Glomerular endothelial cell (primary cell): Measurements from ENCODE around the gene JPT1. TPM values are rescaled to one million over a fixed set of nuclear protein-coding genes. Genes with fewer than 3 reads are reported as not detected.
"Not testable (repeated sequence)": the region's sequence is repeated elsewhere in the genome, so short reads cannot be mapped to it uniquely, and the experiment has no call there.

ENCODE experiments used
- DNase-seq: peaks from one replicate; pipeline ENCODE4 v3.0.0-alpha.2; 2011; ENCODE audit warnings: low read depth, low spot score; ENCODE audit errors: extremely low read depth
- total RNA-seq: library from RNA; depleted of rRNA; stranded (reverse); fragments of >200 nt; gene quantifications from 2 replicates; pipeline ENCODE4 v1.2.3, GENCODE V29; 2015

JPT1 gene, protein sequence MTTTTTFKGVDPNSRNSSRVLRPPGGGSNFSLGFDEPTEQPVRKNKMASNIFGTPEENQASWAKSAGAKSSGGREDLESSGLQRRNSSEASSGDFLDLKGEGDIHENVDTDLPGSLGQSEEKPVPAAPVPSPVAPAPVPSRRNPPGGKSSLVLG
- 257 and 318 TPM in 2 replicates for total RNA-seq

DNA sequence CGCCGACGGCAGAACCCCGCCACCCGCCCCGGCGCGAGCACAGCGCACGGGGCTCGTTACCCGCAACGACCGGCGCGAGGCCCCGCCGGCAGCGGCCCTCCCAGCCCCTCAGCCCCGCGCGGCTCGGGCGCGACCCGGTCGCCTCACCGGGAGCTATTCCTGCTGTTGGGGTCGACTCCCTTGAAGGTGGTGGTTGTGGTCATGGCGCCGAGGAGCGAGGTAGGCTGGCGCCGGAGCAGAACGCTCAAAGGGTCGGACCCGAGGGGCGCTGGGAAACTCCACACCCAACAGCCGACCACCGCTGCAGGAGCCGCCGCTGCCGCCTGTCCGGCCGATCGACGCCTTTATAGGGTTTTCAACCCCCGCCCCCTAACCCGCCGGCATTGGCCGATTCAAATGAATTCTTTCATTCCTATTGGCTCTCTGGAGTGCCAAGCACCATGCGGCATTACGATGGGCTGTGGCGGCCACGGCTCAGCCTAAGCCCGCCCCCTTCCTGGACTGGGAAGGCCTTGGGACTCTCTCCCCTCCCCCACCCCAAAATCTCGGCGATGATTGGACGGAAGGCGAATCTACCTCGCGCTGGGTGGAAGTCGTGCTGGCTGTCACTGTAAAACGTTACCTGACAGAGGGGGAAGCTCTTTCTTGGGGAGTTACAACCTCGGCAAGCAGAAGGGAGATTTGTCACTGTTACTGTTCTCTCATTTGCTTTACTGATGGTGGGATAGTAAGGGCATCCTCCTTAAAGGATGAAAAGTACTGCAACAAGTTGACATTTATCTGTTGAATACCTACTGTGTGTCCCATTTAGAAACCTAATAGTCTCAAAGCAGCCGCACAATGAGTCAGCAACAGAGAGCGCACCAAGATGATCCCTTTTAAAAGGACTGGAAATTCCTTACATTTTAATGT, at the start of gene JPT1:
Gene JPT1 (minus strand): TSS at position 318 of the 912 bp plus-strand sequence. CDS start 115 bp downstream, at position 203.
- DNase-seq, result peak; percentile 91

DNA sequence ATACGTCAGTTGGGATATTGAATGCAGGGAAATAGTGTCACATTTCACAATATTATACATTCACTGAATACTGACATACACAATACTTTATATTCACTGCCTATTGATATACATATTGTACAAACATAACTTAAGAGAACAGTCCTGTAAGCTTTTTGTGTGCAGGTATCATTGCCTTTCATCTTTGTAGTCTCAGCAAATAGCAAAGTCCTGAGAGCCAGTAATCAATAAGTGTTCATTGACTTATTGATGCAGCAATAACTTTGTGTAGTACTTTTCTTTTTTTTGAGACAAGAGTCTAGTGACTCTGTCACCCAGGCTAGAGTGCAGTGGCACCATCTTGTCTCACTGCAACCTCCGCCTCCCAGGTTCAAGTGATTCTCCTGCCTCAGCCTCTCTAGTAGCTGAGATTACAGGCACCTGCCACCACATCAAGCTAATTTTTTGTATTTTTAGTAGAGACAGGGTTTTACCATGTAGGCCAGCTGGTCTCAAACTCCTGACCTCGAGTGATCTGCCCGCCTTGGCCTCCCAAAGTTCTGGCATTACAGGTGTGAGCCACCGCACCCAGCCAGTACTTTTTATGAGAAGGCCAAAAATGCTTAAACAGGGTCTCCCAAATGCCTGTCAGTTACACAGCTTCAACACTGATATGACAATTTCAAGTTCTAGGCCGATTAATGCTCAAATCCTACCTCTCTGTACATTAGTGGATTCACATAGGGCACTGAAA, 45.7 kb upstream of the JPT1 start:
- DNase-seq, result no peak

DNA sequence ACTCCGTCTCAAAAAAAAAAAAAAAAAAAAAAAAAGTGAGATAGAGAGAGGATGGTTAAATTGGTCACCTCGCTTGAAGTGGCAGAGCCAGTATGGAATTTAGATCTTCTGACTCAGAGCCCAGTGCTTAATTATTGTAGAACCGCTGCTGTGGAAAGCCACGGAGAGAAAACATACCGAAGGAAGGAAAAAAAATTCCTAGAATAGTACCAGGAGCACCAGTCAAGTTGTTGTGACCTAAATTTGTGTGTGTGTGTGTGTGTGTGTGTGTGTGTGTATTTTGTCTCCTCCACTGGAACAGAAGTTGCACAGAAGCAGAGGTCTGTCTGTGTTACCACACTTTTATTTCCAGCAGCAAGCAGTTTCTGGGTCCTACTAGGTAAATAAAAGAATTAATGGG, 40.6 kb upstream of the JPT1 start:
- DNase-seq, result no peak

DNA sequence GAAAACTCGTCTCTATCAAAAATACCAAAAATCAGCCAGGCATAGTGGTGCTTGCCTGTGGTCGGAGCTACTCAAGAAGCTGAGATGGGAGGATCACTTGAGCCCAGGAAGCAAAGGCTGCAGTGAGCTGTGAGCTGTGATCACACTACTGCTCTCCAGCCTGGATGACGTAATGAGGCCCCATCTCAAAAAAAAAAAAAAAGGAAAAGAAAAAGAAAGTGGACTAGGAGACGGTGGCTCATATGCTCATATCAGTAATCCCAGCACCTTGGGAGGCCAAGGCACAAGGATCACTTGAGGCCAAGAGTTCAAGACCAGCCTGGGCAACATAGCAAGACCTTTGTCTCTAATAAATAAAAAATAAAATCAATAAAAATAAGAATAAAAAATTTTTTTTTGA, 37.3 kb upstream of the JPT1 start:
- no peak for DNase-seq

DNA sequence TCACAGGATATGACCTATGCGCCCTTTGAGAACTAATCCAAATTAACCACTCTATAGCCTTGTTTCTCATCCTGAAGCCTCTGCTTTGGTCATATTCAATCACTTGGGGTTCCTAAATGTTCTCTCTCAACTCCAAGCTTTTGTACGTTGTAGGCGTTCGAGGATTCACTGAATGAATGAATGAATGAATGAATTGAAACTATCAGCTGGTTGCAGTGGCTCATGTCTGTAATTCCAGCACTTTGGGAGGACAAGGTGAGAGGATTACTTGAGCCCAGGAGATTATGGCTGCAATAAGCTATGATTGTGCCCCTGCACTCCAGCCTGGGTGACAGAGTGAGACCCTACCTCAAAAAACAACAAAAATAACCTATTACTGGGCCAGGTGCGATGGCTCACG, 34.3 kb upstream of the JPT1 start:
- no peak for DNase-seq

DNA sequence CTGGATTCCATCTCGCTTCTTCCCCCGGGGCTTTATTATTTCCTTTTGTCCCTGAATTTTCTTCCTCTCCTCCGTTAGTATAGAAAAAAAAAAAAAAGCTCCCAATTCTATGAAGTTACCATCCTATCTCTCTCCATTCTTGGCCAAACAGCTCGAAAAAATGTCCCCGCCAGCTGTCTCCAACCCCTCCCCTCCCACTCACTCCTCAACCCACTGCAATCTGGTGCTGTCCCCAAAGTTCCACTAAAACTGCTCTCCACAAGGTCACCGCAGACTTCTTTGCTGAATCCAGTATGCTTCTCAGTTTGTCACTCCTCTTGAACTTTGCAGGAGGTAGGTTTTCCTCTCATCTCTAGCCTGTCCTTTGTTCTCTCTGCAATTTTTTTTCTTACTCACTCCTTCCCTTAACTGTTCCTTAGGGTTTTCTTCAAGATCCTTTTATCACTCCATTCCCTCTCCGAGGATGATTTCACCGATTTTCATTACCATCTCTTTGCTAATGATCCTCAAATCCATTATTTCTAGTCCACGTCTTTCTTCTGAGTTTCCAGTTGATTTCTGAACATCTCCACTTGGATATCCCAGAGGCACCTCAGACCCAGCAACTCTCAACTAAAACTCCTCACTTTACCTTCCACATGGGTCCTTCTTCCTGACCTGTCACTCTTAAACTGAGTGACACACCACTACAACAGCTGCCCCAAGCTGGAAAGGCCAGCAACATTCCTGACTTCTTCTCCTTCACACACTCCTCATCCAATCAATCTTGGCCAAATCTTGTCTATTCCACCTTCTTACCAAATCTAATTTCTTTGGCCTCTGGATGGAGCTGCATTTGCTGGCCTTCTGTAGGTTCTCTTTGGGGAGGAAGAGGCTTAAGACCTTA, 29.9 kb upstream of the JPT1 start:
- no peak for DNase-seq

DNA sequence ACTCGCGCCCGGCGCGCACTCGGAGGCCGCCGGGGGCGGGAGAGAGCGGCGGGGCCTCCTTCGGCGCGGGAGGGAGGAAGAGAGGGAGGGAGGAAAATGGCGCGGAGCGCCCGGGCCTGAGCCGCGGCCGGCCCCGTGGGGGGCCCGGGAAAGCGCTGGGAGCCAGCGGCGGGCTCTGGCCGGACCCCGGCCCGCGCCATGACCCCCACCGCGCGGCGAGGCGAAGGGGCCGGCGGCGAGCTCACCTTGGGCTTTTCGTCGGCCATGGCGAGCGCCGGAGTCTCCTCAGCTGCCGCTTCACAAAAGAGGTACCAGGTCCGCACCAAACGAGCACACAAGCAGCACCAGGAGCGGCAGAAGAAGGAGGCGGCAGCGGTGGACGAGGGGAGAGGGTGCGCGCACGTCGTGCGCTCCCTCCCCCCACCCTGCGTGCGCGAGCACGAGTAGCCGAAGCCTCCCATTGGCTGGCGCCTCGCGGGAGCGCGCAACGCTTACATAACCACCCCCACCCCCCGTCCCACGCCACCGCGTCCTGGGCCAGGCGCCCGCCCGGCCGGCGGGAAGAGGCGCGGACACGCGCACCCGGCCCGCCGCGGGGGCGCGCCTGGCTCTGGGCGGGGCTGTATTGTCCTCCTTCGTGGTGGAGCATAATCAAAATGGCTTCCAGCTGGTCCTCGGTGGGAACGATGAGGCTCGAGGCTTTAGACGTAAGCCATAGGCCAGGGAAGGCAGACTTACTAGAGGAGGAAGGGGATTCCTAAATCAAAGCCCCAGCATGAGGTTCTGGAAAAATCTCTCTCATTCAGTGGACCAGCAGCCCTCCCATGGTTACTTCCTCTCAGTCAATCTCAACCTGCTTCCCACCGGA, 28.5 kb upstream of the JPT1 start, which contains the start of gene SUMO2:
Gene SUMO2 (minus strand): TSS at position 391 of the 868 bp plus-strand sequence. CDS start 125 bp downstream, at position 266.
- DNase-seq, result no peak

DNA sequence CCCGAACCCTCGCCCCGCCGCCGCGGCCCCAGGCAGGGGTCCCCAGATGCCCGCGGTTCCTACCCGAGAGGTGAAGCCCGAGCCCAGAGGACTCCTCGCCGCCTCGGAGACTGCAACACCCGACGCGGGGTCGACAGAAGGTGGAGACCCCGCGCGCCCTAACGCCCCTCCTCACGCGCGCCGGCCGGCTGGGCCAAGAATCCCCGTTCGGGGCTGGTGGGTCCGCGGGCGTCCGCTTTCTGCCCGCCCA, 27.9 kb upstream of the JPT1 start:
- DNase-seq, result no peak

DNA sequence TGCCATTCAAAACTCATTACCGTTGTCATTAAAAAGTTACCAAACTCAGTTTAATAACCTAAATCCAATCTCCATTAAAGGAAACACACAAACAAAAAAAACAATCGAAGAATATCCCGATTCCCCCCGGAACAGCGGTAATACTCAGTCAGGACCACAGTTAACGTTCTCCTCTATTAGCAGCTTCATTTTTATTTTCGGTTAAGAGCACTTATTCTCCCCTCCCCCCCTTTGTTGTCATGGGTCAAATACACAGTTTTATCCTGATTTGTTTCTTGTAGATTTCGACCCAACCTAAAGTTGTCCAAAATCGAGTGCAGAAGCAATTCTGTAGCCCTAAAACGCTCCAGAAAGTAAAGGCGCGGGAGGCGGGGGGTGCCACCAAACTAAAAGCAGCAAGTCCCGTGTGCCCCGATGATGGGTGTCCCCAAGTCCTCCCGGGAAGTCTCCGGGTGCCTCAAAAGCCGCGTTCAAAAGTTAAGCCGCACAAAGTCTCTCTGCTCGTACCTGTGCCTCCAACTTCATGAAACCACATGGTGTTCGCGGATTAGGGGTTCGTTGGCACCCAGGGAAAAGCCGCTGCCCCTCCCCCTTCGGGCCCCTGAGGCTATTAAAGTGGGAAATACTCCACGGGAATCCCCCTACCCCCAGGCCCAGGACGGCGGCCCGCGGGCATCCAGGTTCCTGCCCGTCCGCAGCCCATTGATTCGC, 27.5 kb upstream of the JPT1 start:
- no peak for DNase-seq

DNA sequence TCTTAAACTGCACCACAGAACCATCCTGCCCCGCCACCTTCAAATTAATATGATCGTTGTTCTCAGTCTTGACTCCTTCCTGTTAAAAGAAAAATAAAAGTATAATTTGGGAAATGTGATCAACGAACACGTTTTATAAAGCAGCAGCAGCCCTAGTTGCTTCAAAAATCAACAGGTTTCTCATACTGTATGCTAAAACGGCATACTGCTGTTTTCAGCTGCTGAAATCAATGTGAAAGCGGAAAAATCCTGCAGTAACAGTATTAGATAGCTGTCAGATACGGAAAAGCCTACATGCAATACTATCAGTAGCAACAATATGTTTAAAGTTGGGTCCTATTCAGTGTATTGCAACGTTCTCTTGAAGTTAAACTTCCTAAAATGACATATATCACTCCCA, 26.8 kb upstream of the JPT1 start:
- DNase-seq, result no peak

DNA sequence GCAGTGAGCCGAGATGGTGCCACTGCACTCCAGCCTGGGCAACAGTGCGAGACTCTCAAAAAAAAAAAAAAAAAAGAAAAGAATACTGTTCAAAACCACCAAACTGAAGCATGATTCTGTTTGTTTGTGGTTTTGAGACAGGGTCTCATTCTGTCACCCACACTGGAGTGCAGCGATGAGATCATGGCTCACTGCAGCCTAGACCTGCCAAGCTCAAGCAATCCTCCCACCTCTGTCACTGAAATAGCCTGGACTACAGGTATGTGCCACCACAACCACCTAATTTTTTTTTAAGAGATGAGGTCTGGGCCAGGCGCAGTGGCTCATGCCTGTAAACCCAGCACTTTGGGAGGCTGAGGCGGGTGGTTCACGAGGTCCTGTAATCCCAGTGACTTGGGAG, 24.1 kb upstream of the JPT1 start:
- no peak for DNase-seq

DNA sequence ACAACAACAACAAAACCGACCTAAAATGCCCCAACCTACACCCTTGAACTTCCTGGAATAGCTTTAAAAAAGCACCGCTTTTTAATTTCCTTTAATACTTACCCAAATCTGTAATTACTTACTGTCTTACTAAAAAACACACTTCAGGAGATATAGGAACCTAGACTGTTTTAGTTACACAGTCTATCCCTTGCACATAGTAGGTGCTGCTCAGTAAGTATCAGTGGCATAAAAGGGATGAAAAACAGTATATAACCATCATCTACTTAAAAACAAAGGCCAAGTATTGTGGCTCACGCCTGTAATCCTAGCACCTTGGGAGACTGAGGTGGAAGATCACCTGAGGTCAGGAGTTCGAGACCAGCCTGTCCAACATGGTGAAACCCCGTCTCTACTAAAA, 22.3 kb upstream of the JPT1 start:
- no peak for DNase-seq

DNA sequence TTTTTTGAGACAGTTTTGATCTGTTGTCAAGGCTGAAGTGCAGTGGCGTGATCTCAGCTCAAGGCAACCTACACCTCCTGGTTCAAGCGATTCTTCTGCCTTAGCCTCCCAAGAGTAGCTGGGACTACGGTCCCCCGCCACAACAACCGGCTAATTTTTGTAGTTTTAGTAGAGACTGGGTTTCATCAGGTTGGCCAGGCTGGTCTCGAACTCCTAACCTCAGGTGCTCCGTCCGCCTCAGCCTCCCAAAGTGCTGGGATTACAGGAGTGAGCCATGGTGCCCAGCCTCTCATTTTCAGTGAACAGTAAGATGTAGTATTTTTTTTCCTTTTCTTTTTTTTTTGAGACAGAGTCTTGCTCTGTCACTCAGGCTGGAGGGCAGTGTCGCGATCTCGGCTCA, 20.7 kb upstream of the JPT1 start:
- DNase-seq, result no peak

DNA sequence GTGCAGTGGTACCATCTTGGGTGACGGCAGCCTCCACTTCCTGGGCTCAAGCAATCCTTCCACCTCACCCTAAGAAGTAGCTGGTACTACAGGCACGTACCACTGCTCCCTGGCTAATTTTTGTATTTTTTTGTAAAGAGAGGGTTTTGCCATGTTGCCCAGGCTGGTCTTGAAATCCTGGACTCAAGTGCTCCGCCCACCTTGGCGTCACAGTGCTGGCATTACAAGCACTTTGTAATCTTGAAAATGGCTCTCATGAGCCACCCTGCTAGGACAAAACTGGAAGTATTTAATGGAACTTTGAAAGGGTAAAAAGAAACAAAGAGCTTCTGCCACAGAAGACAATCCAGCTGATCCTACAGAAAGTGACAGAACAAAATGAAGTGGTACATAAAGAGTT, 19.2 kb upstream of the JPT1 start:
- no peak for DNase-seq

DNA sequence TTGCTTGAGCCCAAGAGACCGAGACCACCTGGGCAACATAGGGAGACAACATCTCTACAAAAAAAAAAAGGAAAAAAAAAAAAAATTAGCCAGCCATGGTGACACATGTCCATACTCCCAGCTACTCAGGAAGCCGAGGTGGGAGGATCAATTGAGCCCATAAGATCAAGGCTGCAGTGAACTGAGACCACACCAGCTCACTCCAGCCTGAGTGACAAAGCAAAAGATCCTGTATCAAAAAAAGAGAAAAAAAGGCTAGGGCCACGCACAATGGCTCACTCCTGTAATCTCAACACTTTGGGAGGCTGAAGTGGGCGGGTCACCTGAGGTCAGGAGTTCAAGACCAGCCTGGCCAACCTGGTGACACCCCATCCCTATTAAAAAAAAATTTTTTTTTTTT, 14.7 kb upstream of the JPT1 start:
- DNase-seq, result no peak

DNA sequence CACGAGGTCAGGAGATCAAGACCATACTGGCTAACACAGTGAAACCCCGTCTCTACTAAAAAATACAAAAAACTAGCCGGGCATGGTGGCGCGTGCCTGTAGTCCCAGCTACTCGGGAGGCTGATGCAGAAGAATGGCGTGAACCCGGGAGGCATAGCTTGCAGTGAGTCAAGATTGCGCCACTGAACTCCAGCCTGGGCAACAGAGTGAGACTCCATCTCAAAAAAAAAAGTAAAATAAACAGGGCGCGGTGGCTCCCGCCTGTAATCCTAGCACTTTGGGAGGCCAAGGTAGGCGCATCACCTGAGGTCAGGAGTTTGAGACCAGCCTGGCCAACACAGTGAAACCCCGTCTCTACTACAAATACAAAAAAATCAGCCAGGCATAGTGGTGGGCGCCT, 10.3 kb upstream of the JPT1 start:
- not testable (repeated sequence) for DNase-seq

DNA sequence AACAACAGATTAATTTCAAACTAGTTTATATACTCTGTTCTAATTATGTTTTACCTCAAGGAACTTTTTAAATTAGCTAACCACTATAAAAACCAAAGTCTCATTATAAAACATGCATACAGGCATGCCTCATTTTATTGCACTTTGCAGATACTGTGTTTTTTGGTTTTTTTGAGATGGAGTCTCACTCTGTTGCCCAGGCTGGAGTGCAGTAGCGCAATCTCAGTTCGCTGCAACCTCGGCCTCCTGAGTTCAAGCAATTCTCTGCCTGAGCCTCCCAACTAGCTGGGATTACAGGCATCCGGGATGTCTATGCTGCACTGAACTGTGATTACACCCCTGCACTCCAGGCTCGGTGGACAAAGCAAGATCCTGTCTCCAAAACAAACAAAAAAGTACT, 8.8 kb upstream of the JPT1 start:
- DNase-seq, result no peak

DNA sequence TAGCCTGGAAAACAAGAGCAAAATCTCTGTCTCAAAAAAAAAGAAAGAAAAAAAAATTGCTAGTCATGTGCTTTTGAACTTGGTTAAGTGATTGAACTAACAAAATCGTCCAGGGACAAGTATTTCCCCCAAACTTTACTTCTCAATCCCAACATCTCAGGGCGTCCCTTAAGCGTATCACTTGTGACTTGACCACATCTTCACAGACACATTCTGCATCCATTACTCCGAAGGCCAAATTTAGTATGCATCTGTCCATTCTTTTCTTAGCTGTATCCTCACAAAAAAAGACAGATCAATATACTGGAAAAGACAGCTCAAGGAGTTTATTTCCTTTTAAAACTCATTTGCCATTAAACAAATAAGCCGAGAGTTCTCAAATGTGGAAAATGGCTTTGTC, 5.9 kb upstream of the JPT1 start:
- no peak for DNase-seq
